Measurements from ENCODE around the gene ITPR1. TPM values are rescaled to one million over a fixed set of nuclear protein-coding genes. Genes with fewer than 3 reads are reported as not detected.

Gene ITPR1
- total RNA-seq, 1 donor from 2014 or later: 143 TPM

GRCh38 chr3:4838621-4839022 lies 345.5 kb downstream of the ITPR1 start:
- Mint-ChIP-seq H3K36me3 (ENCODE audit: low read depth) (peaks cover 79% of the 10 kb centered on the region), H3K9me3 (no peaks in the 10 kb centered on the region), H3K4me1 (peaks cover 52% of the 10 kb centered on the region), H3K27ac (no peak overlapping the region), H3K27me3 (no peaks in the 10 kb centered on the region), H3K4me3 (no peak overlapping the region)
- ATAC-seq (ENCODE audit: low read depth): no peak
- TF ChIP-seq CTCF (IDR thresholded peaks at IDR 0.05): no peak
- intact Hi-C loops (cut with micrococcal nuclease): loop anchor here (10.0 kb wide), 1 partner anchor 346 kb away; the partner anchor contains the start of gene EDEM1
- ChIA-PET POLR2A (interaction anchor here (0.7 to 2.3 kb wide), 5 partner anchors 8 to 142 kb away, joined by 3 to 19 read pairs (median 3); no protein-coding TSS in a partner anchor), CTCF (interaction anchor here (1.3 kb wide), 1 partner anchor 127 kb away, joined by 5 read pairs; no protein-coding TSS in a partner anchor)
- no peak for DNase-seq

- Mint-ChIP-seq H3K9me3 (no peaks in the 10 kb centered on the region), H3K4me3 (no peak overlapping the region), H3K27ac (no peak overlapping the region), H3K27me3 (no peaks in the 10 kb centered on the region), H3K4me1 (peaks cover 47% of the 10 kb centered on the region), H3K36me3 (ENCODE audit: low read depth) (peaks cover 77% of the 10 kb centered on the region)
- intact Hi-C loops (cut with micrococcal nuclease): loop anchor here (10.0 kb wide), 1 partner anchor 346 kb away; the partner anchor contains the start of gene EDEM1
- no peak for TF ChIP-seq CTCF (IDR thresholded peaks at IDR 0.05)
- ChIA-PET POLR2A (interaction anchor here (0.6 to 2.3 kb wide), 3 partner anchors 9 to 50 kb away, joined by 3 to 19 read pairs (median 3); no protein-coding TSS in a partner anchor), CTCF (interaction anchor here (1.3 kb wide), 1 partner anchor 128 kb away, joined by 5 read pairs; no protein-coding TSS in a partner anchor)
- DNase-seq (no peak), ATAC-seq (ENCODE audit: low read depth) (no peak)
Measured at GRCh38 chr3:4839278-4839677, 346.1 kb downstream of the ITPR1 start.

DNA sequence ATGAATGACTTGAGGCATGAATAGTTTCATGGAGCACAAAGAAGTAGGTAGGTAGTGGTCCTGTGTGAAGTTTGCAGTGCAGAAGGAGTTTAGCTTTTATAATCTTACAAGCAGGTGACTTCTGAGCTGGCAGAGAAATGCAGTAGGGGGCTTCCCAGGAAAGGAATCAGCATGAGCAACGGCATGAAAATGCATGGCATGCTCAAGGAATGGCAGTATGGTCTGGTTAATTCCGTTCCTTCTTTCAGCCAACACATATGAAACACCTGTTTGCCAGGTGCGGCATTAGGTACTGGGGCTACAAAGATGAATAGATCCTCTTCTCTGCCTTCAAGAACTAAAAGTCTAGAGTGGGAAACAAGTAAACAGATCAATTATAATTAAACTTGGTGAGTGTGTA lies 348.1 kb downstream of the ITPR1 start:
- ChIA-PET CTCF (interaction anchor here (1.5 kb wide), 1 partner anchor 139 kb away, joined by 3 read pairs; no protein-coding TSS in a partner anchor), POLR2A (interaction anchor here (1.4 kb wide), 1 partner anchor 10 kb away, joined by 5 read pairs; no protein-coding TSS in a partner anchor)
- peaks cover 68% of the 10 kb centered on the region for H3K36me3 Mint-ChIP-seq (ENCODE audit: low read depth)
- TF ChIP-seq CTCF (IDR thresholded peaks at IDR 0.05): no peak
- H3K4me3 Mint-ChIP-seq: no peak overlapping the region
- no peak for DNase-seq
- intact Hi-C loops (cut with micrococcal nuclease): no loop called here
- ATAC-seq (ENCODE audit: low read depth): no peak
- no peaks in the 10 kb centered on the region for H3K9me3 Mint-ChIP-seq
- peak overlapping the region; percentile 19 for H3K27ac Mint-ChIP-seq
- H3K27me3 Mint-ChIP-seq: no peaks in the 10 kb centered on the region
- H3K4me1 Mint-ChIP-seq: peaks cover 54% of the 10 kb centered on the region

- intact Hi-C loops (cut with micrococcal nuclease): no loop called here
- CTCF ChIA-PET: interaction anchor here (1.5 kb wide), 1 partner anchor 139 kb away, joined by 3 read pairs; no protein-coding TSS in a partner anchor
- DNase-seq (no peak), ATAC-seq (ENCODE audit: low read depth) (no peak)
- Mint-ChIP-seq H3K4me1 (peaks cover 58% of the 10 kb centered on the region), H3K27me3 (no peaks in the 10 kb centered on the region), H3K27ac (peak overlapping the region; percentile 19), H3K9me3 (no peaks in the 10 kb centered on the region), H3K36me3 (ENCODE audit: low read depth) (peaks cover 63% of the 10 kb centered on the region), H3K4me3 (no peak overlapping the region)
- no peak for TF ChIP-seq CTCF (IDR thresholded peaks at IDR 0.05)
- POLR2A ChIA-PET: interaction anchor here (0.6 to 1.4 kb wide), 3 partner anchors 10 to 137 kb away, joined by 3 to 5 read pairs (median 3); partner anchors contain the start of gene BHLHE40
Measured at GRCh38 chr3:4841776-4842440, 348.8 kb downstream of the ITPR1 start.

GRCh38 chr3:4843619-4844018 lies 350.5 kb downstream of the ITPR1 start:
- POLR2A ChIA-PET: interaction anchor here (0.6 to 1.9 kb wide), 6 partner anchors 8 to 195 kb away, joined by 3 to 8 read pairs (median 4); partner anchors contain the start of gene BHLHE40
- no peaks in the 10 kb centered on the region for H3K27me3 Mint-ChIP-seq
- H3K27ac Mint-ChIP-seq: peak overlapping the region; percentile 12
- peaks cover 56% of the 10 kb centered on the region for H3K36me3 Mint-ChIP-seq (ENCODE audit: low read depth)
- no peak for DNase-seq
- H3K9me3 Mint-ChIP-seq: no peaks in the 10 kb centered on the region
- no peak overlapping the region for H3K4me3 Mint-ChIP-seq
- intact Hi-C loops (cut with micrococcal nuclease): no loop called here
- CTCF ChIA-PET: interaction anchor here (0.6 to 1.5 kb wide), 2 partner anchors 12 to 143 kb away, joined by 3 read pairs; no protein-coding TSS in a partner anchor
- TF ChIP-seq CTCF (IDR thresholded peaks at IDR 0.05): no peak
- no peak for ATAC-seq (ENCODE audit: low read depth)
- H3K4me1 Mint-ChIP-seq: peaks cover 62% of the 10 kb centered on the region

Measured in activated B cell treated with CpG ODN at 0.5 μM for 24 hours (primary cell).